Measurements from ENCODE around the gene GINS1.
"Not testable (repeated sequence)": the region's sequence is repeated elsewhere in the genome, so short reads cannot be mapped to it uniquely, and the experiment has no call there.

GINS1 gene

GRCh38 chr20:25454153-25454900 is 46.9 kb downstream of the GINS1 start:
- no peak for DNase-seq

DNA sequence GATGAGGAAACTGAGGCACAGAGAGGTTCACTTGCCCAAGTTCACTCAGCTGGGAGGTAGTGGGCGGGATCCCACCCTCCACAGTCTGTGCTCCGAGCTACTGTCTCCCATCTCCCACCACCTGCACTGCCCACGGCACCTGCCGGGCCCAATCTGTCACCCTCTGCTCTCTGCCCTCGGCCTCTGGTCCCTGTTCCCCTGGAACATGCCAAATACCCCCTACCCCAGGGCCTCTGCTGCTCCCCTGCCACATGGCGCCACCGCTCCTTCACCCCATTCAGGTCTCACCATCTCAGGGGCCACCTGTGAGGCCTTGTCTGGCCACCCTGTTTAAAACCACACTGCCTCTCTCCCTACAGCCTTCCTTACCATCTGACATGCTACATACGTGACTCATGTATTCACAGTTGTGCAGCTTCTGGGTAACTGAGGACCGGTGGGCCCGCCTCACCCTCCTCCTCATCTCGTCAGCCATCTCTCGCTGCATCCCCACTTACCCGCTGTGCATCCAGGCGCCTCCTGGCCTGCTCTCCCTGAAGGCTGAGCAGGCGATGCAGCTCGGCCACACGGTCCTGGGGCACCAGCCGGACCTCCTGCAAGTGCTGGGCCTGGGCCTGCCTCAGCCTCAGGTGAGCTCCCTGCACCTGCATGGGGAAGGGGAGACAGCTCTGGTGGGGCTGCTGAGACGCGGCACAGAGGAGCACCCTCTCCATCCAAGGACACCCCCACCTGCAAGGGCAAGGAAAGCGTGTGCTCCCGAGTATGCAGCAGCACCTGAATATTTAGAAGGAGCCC is 50.6 kb downstream of the GINS1 start:
- no peak for DNase-seq

DNA sequence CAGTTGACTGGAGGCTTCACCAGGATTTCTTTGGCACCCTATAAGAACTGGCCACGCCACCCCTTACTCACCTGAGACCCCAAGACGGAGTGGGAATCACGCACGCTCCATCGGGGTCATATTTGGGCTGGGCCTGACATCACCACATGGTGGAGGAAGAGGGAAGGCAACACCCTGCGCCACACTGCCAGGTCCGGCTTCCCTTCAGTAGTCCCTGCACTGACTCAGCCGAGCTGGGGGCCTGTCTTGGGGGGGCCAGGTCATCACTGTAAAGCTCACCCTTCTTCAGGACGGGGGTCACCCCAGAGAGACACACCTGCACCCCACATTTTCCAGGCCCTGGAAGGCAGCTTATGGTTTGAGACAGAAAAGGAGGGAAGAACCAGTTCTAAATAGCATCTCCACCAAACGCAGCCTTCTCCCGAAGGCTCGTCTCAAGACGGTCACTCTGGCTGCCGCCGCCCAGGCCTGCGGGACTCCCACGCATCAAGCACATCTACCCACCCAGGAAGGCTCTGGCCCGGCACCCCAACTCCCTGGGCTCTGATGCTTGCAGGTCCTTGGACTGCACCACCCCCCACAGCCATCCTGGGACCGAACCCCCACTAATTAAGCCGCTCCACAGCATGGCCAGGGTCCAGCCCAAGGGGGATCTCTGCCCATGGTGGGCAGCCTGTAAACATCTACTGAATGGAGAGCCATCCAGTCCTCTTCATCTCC is 51.8 kb downstream of the GINS1 start:
- no peak for DNase-seq

- no peak for DNase-seq
These were observed 52.6 kb downstream of the GINS1 start for GRCh38 chr20:25459916-25460535.

DNA sequence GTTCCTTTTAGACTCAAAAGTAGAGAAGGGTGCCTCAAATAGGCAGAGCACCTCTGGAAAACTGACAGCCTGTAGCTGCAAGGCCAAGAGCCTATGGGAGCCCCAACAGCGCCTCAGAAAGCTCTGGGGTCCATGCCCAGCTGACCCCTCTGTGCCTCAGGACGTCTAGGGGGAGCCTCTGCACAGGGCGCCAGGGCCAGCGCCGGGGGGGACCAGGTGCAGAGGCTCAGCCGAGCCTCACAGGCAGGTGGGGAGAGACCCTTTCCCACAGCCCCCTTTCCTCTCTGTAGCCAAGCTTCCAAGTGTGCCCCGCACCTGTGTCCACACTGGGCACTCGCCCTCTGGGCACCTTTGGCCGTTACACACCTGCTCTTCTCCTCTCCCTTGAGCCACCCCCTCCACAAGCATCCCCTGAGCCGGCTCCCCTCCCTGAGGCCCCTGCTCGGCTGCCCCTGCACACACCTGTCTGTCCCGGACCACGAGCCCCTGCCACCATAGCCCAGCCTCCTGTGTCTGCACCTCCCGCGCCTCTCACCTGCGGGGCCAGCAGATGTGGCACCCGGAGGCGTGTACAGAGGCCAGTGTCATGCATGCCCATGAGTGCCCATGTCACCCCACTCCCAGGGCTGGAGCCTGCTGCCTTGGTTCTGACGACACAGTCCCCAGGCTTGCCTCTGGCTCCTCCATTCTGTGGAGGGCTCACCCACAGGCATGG is 53.2 kb downstream of the GINS1 start:
- no peak for DNase-seq

DNA sequence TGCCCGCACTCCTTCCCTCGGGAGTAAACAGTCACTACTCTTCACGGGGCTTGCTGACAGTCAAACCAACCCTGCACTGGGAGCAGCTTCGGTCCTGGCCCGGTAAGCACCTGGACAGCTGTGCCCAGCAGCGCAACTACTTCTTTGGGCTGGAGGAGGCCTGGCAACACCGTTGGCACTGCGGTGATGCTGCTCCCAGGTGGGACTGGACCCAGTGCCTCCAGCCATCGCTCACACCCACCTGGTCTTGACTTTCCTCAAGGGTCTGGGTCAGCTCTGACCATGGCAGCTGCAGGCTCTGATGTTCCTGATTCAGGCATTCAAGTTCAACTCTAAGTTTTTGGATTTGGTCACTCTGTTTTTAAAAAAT is 53.8 kb downstream of the GINS1 start:
- DNase-seq = no peak

- DNase-seq = no peak
These were observed 54.5 kb downstream of the GINS1 start for GRCh38 chr20:25461786-25462545.

DNA sequence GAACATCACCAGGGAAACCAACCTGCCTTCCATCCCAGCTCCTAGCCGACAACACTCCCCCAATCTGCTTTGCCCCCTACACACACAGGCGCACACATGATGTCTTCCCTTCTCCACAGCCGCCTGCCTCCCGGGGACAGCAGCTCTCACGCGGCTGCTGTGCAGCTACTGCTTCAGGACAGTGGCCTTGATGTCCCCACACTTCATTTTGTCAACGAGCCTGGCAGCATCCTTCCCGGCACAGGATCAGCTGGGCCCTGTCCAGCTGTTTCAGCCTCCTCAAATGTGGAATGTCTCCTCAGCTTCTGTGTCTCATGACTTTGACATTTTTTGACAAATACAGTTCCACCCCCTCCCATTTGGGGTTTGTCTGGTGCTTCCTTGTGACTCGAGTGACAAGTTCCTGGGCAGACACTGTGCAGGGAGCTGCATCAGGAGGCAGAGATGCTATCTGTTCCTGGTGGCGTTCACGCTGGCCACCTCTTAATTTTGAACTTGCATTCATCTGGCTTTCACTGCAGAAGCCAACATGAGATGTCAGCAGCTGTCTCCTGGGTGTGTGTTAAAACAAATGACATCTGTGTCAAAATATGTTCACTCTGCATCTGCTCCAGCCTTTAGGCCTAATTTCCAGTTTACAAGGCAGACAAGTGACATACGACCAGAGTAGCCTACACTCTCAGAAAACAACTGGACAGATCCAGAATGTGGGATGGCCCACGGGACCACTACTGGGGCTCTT is 57.2 kb downstream of the GINS1 start:
- DNase-seq = no peak

- DNase-seq = no peak
These were observed 58.0 kb downstream of the GINS1 start for GRCh38 chr20:25465243-25466135.

DNA sequence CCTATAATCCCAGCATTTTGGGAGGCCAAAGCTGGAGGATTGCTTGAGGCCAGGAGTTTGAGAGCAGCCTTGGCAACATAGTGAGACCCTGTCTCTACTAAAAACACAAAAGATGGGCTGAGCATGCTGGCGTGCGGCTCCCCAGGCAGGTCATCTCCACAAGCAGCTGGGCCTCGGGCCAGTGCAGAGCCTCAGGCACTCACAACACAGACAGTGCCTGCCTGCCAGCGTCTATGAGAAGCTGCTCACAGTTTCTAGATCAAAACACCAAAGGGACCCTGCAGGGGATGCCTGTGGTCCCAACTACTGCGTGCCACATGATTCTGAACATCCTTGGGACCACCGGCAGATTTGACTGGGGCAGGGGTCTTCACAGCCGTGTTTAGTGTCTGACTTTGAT is 59.4 kb downstream of the GINS1 start:
- DNase-seq = no peak

DNA sequence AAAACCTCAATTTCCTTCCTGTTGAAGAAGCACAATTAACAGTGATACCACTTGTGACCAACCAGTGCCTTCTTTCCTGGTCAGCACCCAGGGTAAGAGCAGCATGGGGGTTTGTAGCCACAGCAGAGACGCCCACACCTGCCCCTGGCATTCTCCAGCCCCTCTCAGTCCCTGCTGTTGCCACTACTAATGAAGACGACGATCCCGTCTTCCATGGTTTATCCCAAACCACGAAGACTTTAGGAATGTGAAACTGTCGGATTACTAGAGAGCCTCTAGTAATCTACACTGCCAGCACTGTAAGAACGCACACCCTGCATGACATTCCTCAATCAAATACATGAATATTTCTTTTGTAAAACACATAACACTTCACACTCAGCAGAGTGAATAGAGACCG is 60.0 kb downstream of the GINS1 start:
- DNase-seq = no peak

- no peak for DNase-seq
These were observed 60.9 kb downstream of the GINS1 start for GRCh38 chr20:25468126-25469075.

GRCh38 chr20:25469558-25469957 is 62.1 kb downstream of the GINS1 start:
- no peak for DNase-seq

DNA sequence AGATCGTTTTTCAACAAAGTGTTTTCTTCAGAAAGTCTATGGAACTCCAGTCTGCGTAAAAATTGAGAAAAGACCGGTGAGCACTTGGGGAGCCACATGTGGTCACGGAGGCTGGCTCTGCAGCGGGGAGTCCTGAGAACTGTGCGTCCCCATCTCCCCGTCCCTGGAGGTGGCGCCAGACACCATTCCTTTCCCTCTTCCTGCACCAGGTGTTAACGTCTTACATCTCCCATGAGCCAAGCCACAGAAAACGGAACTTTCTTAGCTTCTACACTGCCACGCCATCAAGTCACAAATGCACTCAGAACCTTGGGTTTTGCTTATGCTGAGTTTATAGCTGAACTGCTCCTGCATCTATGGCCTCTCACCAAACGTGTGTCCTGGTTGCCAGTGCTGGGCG is 62.6 kb downstream of the GINS1 start:
- DNase-seq = no peak

- DNase-seq = no peak
These were observed 63.5 kb downstream of the GINS1 start for GRCh38 chr20:25471020-25471419.

GRCh38 chr20:25473297-25473696 is 65.8 kb downstream of the GINS1 start:
- not testable (repeated sequence) for DNase-seq

DNA sequence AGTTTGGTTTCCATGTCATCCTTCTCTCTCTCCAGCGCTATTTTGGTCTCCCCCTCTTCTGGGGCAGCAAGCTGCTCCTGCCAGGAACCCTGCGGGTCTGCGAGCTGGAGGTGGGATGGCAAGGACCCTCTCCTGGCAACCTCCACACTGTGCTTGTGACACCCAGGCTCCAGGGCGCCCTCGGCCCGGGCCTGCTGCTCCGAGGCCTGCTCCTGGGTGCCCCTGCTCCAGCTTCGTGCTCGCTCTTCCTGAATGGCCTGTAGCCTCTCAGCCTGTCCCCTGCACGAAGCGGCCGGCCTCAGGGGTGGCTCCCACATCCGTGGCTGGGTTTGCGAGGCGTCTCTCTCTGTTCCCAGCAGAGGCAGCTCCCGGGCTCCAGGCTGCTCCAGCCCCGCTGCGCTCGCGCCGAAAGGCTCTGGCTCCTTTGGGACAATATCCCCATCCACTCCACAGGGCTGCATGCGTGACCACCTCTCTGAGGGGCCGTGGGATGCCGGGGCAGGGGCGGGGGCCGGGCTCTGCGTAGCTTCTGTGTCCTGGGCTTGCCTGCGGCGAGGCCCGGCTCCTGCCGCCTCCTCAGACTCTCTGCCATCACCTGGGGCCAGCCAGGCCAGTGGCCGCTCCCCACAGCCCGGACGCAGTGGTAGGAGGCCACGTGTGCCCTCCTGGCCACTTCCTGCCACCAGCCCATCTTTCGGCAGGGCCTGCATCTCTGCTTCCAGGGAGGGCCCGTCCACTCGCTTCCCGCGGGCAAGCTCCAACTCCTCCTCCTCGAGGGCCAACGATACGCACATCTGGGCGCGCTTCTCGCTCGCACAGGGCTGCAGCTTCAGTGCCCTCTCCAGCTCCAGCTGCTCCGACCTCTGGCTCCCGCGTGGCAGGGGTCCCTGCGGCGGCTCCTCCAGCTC is 68.9 kb downstream of the GINS1 start:
- no peak for DNase-seq

Measured in right kidney (tissue), 1 donor.